Raji (cell line): Measurements from ENCODE around the gene UNC13B.

ENCODE experiments used
- POLR2A ChIP-seq: IDR thresholded peaks from 2 replicates; pipeline ENCODE4 v1.6.1; 2011; ENCODE audit warnings: low read depth, low read length, control low read depth; ENCODE audit not compliant: insufficient read depth

UNC13B gene

DNA sequence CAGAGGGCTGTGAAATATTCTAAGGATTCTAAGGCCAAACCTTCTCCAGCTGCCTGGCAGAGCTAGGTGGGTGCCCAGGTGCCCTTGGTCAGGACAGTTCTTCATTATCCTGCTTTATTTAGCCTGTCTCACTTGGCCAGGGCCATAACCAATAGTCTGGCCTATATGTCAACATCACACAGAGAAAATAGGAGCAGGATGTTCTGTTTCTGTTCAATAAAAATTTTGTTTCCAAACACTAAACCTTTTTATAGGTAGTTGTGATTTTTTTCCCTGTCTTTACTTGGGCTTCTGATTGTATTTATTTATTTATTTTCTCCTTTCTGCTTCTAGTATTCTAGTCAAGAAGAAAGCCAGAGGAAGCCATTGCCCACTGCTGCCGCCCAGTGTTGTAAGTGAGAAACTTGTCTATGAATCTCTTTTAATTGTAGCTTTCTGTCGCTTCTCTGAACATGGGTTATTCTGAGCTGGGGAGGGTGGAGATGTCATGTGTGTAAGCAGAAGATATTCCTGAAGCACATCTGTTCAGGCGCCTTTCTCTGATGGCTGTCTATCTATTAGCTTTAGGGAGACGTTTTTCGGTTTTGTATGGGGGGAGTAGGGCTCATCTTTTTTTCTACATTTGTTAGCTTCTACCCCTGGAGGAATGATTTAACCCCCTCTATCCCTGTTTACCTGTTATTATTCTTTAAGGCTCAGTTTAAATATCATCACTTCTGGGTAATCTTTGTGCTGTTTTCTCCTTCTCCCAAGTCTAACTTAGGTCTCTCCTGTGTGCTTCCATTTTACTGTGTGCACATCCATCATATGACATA, 97.1 kb downstream of the UNC13B start:
- TF ChIP-seq POLR2A = no peak

DNA sequence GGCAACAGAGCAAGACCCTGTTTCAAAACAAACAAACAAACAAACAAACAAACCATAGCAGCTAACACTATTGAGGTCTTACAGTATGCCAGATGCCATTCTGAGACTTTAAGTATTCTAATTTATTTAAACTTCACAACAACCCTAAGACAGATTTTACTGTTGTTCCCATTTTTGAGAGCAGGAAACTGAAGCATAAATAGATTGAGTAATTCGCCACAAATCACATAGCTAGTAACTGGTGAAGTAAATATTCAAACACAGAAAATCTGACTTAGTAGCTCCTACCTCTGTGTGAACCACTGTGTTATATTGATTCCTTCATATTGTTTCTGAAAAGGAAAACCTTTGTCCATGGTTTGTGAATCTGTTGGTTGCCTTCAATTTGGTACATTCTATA, 98.4 kb downstream of the UNC13B start:
- no peak for TF ChIP-seq POLR2A

DNA sequence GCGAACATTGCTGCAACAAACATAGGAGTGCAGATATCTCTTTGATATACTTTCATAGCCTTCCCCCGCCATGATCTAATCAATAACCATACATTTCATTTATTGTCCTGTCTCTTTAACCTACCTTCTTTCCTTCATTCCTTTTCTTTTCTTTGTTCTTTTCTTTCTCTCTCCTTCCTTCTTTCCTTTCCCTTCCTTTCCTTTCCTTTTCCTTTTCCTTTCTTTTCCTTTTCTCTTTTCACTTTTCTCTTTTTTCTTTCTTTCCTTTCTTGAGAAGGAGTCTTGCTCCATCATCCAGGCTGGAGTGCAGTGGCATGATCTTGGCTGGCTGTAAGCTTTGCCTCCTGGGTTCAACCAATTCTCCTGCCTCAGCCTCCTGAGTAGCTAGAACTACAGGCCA, 100.3 kb downstream of the UNC13B start:
- TF ChIP-seq POLR2A = no peak

DNA sequence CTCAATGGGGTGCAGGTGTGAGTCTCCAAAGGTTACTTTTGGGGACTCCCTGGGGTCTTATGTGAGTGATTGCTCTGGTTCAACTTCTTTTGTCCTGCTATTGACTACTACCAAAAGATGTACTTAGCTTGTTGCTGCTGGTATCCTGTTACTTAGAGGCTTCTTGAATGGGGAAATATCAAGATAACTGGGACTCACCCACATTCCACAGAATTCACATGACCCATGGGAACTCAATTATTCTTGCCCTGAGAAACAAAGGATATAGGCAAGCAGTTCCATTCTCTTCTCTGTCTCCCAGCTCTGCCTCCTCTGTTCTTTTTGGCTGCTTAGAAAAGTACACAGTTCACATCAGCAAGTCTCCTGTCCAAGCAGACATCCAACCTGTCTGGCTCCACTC, 105.9 kb downstream of the UNC13B start:
- TF ChIP-seq POLR2A = no peak

DNA sequence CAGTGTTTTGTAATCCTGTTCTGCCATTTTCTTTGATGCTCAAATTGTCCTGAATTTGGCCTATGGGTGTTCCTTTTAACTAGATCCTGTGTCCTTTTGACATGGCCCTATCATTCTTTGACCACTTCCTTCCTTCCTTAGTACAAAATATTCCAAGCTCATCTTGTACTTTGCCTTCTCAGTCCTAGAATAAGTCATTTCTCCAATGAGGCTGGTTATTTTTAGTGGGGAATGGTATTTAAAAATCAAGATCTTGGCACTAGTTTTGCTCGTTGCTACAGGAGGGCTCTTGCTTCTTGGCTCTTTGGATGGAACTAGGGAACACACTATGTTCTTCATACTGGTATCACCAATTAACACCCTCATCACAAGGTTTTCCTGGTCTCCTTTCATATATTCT, 108.1 kb downstream of the UNC13B start:
- no peak for TF ChIP-seq POLR2A

DNA sequence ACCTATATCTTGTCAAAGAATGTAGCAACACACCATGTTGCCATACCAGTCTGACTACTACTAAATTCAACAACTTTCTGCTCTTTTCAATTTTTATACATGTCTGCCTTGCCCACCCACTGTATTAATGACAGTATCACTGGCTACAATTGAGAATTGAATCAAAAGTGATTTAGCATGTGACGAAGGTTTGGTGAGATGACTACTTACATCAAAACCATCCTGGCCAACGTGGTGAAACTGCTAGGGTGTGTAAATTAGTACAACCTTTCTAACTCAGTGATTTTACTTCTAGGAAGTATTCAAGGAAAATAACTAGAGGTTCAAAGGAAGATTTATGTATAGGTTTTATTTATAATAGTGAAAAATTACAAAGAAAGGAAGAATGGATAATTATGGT, 109.8 kb downstream of the UNC13B start:
- no peak for TF ChIP-seq POLR2A

DNA sequence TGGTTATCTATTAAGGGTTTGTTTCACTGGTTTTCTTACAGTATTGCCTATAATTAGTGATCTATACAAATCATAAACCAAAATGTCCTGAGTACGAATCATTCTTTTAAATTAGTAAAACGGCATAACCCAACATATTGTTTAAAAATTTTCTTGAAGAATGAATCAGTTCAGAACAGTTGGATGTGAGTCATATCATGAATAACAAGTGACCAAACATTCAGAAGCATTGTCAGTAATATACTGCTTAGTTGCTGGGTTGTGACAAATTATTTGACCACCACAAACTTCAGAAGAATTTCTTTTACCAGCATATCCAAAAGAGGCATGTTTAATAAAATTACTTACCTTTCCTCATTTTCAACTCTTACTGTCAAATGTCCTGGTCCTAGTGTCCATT, 111.2 kb downstream of the UNC13B start:
- no peak for TF ChIP-seq POLR2A

DNA sequence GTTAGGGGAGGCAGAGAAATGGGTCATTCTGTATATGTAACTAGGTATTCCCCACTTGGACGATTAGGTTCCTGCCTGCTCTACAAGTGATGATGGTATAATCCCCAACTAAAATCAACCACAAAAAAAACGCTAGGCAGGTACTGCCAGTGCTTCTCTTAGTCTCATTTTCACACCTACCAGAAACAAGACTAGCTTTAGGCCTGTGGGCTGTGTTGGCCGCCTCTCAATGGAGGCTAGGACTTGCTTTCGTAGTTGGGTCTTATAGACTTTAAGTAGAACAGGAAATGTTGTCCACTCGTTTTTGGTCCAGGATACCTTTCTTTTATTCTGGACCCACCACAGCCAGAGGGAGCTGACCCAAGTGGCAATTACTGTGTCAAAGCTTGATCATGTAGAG, 111.8 kb downstream of the UNC13B start:
- no peak for TF ChIP-seq POLR2A

DNA sequence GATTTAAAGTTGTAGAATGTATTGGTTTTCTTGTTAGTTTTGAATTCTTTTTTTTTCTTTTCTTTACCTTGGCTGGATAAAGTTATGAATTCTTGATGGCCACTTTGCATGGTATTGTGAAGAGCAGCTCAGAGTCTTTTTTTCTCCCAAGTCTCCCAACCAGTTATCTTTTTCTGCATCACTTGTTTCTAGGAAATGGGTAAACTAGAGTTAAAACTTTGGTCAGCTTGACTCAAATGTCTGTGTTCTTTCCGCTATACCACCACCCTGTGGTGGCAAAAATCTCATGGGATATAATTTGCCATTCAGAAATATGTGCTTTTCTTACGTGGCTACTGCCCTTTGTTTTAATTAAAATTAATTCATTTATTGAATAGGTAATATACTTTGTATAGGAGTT, 113.2 kb downstream of the UNC13B start:
- TF ChIP-seq POLR2A = no peak

DNA sequence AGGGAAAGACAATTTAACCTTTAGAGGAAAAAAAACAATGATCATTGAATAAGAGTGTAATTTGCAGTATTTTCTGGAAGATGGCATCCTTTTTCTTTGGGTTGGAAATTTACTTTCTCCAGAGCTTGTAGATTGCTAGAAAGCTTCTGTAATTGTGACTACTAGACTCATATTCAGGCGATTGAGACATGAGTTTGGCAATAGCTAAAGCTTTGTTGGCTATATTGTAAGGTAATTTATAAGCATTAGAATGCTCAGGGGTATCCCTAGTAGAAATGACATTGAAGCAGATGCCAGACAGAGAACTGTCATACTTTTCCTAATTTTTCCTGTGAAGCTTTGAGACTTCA, 115.3 kb downstream of the UNC13B start:
- no peak for TF ChIP-seq POLR2A

DNA sequence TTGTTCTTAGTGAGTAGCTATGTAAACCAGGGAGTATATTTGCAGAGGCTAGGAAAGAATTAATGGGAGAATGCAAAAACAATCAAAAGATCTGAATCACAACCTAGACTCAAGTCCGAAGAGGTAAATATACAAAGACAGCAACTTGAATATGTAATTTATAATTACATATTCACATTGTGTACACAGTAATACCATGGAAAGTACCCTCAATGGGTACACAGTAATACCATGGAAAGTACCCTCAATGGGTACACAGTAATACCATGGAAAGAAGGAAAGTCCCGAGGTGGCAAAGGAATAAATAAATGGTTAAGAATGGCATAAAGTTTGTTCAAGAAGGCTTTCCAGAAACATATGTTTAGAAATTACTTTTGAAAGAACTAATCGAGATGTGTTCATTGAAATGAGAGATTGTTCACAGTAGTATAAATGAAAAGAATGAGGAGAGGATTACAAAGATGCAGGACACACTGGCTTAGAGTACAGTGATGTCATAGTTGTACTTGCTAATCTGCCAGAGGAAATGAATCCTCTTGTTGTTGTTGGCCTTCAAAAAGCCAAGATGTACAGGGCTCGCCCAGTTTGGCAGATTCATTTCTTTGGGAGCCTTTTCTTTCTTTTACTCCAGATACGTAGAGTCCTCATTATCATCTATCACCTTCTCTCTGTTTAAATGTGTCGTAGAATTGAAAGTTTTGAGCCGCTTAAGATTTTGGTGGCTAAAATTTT, 116.0 kb downstream of the UNC13B start:
- no peak for TF ChIP-seq POLR2A

DNA sequence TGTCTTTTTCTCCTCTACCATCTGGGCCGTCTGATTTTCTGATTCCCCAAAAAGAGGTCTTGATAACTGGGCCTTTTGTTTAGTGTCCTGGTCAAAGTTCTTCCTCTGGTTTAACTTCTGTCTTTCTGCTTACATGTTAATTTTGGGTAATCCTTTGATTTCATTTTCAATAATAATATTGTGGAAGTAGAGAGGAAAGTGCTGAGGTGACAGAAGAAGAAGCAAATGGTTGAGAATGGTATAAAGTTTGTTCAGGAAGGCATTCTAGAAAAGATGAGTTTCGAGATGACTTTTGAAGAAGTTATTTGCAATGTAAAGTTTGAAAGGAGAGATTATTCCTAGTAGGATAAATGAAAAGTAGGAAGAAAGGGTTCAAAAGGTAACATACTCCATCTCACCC, 118.1 kb downstream of the UNC13B start:
- no peak for TF ChIP-seq POLR2A

DNA sequence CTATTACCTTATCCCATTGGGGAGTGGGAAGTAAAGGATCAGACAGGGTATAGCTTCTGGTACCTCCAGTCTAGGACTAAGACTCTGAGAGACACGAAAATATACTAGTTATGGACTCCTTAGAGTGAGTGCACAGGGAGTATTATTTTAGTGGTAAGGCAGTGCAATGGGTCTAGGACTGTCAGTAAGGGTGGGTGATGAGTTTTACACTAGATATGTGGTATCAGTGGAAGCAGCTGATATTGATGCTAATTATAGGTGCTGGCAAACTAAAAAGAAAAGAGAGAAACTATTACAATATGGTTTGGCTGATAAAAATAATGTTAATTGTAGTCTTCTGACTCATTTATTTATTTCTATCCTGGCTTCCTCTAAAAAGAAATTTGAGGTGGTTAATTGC, 118.6 kb downstream of the UNC13B start:
- TF ChIP-seq POLR2A = no peak

DNA sequence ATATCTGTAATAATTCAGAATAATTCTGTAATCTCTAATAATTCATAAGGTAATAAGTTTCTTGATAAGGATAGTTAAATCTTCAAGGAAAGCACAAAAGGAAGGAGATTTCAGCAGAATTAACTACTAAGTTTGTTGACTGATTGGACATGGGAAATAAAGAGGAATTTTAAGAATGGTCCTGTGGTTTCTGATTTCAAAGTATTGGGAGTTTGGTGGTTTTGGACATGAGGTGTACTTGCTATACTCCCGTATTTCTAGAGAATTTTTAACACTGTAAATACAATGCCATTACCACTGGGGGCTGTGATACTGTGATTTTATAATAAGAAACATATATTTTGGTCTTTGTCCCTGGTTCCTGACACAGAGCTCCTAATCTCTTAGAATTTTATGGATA, 123.9 kb downstream of the UNC13B start:
- TF ChIP-seq POLR2A = no peak

DNA sequence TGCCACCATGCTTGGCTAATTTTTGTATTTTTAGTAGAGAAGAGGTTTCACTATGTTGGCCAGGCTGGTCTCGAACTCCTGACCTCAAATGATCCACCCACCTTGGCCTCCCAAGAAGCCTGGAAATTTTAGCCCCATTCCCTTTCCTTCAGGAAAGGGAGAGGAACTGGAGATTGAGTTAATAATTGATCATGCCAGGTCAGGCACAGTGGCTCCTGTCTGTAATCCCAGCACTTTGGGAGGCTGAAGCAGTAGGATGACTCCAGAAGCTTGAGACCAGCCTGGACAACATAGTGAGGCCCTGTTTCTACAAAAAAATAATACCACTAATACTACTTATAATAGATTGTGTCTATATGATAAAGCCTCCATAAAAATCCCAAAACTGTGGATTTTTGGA, 124.6 kb downstream of the UNC13B start:
- TF ChIP-seq POLR2A = no peak

DNA sequence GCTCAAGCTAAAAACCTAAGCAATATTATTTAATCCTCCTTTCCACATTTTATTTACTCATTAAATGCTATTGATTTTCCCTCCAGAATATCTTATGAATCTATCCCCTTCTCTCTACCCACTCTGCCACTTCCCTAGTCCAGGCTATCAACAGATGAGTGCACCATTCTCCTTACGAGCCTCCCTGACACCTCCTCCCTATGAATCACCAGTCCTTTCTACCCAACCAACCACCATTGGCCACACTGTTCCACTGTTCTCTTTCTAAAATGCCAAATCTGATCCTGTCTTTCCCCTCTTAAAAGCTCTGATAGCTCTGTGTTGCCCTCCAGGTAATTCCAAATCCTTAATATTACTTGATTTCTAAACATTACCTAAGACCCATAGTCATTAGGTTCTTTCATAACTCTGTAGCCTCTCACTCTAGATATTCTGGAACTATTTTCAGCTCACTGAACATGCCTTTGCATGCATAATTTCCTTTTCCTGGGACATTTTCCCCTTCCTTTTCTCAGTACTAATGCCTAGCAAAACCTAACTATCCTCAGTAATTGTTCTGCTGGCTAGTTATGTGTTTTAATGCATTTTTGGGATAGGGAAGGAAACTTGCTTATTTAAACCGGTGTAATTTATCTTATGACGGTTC, 126.3 kb downstream of the UNC13B start:
- TF ChIP-seq POLR2A = no peak

DNA sequence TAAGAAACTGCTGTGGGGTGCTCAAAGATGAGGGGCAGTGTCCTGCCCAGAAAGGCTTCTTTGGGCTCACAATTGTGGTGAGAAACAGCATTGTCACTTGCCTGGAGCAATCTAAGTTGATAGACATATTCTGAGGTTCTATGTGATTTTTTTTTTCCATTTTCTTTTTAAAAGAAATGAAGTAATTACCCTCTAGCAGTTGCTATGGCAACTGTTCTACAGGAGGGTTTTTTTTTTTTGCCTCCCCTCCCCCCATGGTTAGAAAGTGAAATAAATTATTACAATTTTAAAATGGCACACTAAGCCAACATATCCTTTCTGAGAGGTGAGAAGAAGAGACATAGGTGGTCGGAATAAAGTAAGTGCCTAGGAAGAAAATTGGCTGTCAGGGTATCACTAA, 127.0 kb downstream of the UNC13B start:
- no peak for TF ChIP-seq POLR2A

DNA sequence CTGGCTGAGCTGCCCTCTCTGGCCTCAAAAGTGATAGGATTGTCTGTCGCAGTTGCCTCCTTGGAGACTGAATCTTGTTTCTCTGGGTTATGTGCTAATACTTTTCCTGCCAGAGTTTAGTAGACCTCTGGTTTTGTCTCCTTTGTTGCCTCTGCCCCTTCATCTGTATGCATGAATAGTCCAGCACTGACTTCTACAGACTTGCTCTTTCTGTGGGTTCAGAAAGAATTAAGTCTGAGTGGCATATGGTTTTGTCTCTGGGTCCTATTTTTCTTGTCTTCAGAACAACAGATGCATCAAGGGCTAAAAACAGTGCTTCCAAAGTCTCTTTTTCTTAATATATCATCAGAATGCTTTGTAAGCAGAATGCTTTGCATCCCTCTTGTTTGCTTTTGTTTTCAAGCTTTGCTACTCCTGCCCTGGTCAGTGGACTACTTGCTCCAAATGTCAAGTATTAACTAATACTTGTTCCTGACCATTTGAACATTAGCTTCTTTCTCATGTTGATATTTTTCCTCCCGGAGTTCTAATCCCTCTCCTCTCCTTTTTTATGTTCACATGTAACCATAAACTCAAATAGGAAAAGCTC, 131.7 kb downstream of the UNC13B start:
- no peak for TF ChIP-seq POLR2A
